Measurements from ENCODE around the gene WDR81. TPM values are rescaled to one million over a fixed set of nuclear protein-coding genes. Genes with fewer than 3 reads are reported as not detected.
"Not testable (repeated sequence)": the region's sequence is repeated elsewhere in the genome, so short reads cannot be mapped to it uniquely, and the experiment has no call there.

WDR81 gene
- total and polyA plus RNA-seq, 2 experiments from 2014 or later = 4.4 to 23.9 TPM

GRCh38 chr17:1686086-1686485 is 38.4 kb upstream of the WDR81 start:
- in situ Hi-C loops (cut with MboI) = no loop called here
- Histone ChIP-seq H3F3A (ENCODE audit: insufficient read depth) (no peaks in the 10 kb centered on the region), H2AFZ (peak overlapping the region; percentile 99; the same call in 1 of the 2 replicates), H3K27me3 (replicated peaks; ENCODE audit: insufficient read depth) (no peaks in the 10 kb centered on the region), H3K9me3 (ENCODE audit: low read depth) (no peaks in the 10 kb centered on the region), H3K4me3 (no peak overlapping the region), H3K4me1 (ENCODE audit: insufficient read depth) (peaks cover 7% of the 10 kb centered on the region), H3K9ac (no peak overlapping the region), H4K20me1 (ENCODE audit: insufficient read depth) (0 out of 2 replicates have a peak, but pooled peaks cover 6% of the 10 kb centered on the region), H3K9me2 (ENCODE audit: insufficient read depth) (no peaks in the 10 kb centered on the region), H3K27ac (no peak overlapping the region), H3K4me2 (ENCODE audit: unreplicated experiment) (no peak overlapping the region), H3K36me3 (ENCODE audit: low read depth) (peaks cover 19% of the 10 kb centered on the region), H3K79me2 (ENCODE audit: insufficient read depth) (peaks cover 33% of the 10 kb centered on the region)
- no peak for TF ChIP-seq EZH2phosphoT487 (IDR thresholded peaks at IDR 0.05; ENCODE audit: insufficient read depth, low read depth)
- no peak for TF ChIP-seq EZH2 (IDR thresholded peaks at IDR 0.05; ENCODE audit: insufficient read depth, poor library complexity, severe bottlenecking)
- DNase-seq = no peak
- 78 to 84% methylated on average over 7 of the region's 7 CpGs for WGBS, 2 experiments (ENCODE audit: low coverage in 1 of 2, low lambda C conversion rate in 2 of 2, missing lambda C conversion rate in 2 of 2)

- H3K4me3 ChIP-seq; H3K27me3 ChIP-seq (replicated peaks; ENCODE audit: insufficient read depth); in situ Hi-C loops (cut with MboI); H3K9me3 ChIP-seq (ENCODE audit: low read depth); H3K4me1 ChIP-seq (ENCODE audit: insufficient read depth); H3F3A ChIP-seq (ENCODE audit: insufficient read depth); H3K4me2 ChIP-seq (ENCODE audit: unreplicated experiment); H3K9ac ChIP-seq; H4K20me1 ChIP-seq (ENCODE audit: insufficient read depth); H3K9me2 ChIP-seq (ENCODE audit: insufficient read depth); H3K27ac ChIP-seq; H3K36me3 ChIP-seq (ENCODE audit: low read depth); DNase-seq; H2AFZ ChIP-seq: not testable (repeated sequence)
- WGBS, 2 experiments (ENCODE audit: low coverage in 1 of 2, low lambda C conversion rate in 2 of 2, missing lambda C conversion rate in 2 of 2) = 77 to 81% methylated on average over 6 of the region's 6 CpGs
- H3K79me2 ChIP-seq (ENCODE audit: insufficient read depth) = peaks cover 10% of the 10 kb centered on the region
These were observed 36.1 kb upstream of the WDR81 start for GRCh38 chr17:1688405-1688804.

- no peaks in the 10 kb centered on the region for H3K36me3 ChIP-seq (ENCODE audit: low read depth)
- no peaks in the 10 kb centered on the region for H3K27me3 ChIP-seq (replicated peaks; ENCODE audit: insufficient read depth)
- no peaks in the 10 kb centered on the region for H3F3A ChIP-seq (ENCODE audit: insufficient read depth)
- H3K4me2 ChIP-seq (ENCODE audit: unreplicated experiment) = no peak overlapping the region
- H3K4me3 ChIP-seq = no peak overlapping the region
- no peak overlapping the region for H2AFZ ChIP-seq
- H3K9me2 ChIP-seq (ENCODE audit: insufficient read depth) = no peaks in the 10 kb centered on the region
- H3K27ac ChIP-seq = no peak overlapping the region
- no peak for TF ChIP-seq EZH2 (IDR thresholded peaks at IDR 0.05; ENCODE audit: insufficient read depth, poor library complexity, severe bottlenecking)
- TF ChIP-seq EZH2phosphoT487 (IDR thresholded peaks at IDR 0.05; ENCODE audit: insufficient read depth, low read depth) = no peak
- no peaks in the 10 kb centered on the region for H3K79me2 ChIP-seq (ENCODE audit: insufficient read depth)
- H4K20me1 ChIP-seq (ENCODE audit: insufficient read depth) = no peaks in the 10 kb centered on the region
- DNase-seq = no peak
- no peak overlapping the region for H3K9ac ChIP-seq
- in situ Hi-C loops (cut with MboI) = no loop called here
- no peaks in the 10 kb centered on the region for H3K9me3 ChIP-seq (ENCODE audit: low read depth)
- 68 to 86% methylated on average over 3 to 8 of the region's 8 CpGs for WGBS, 2 experiments (ENCODE audit: low coverage in 1 of 2, low lambda C conversion rate in 2 of 2, missing lambda C conversion rate in 2 of 2)
- no peaks in the 10 kb centered on the region for H3K4me1 ChIP-seq (ENCODE audit: insufficient read depth)
These were observed 33.8 kb upstream of the WDR81 start for GRCh38 chr17:1690544-1691221.

GRCh38 chr17:1693339-1693738 is 31.2 kb upstream of the WDR81 start:
- in situ Hi-C loops (cut with MboI) = no loop called here
- no peaks in the 10 kb centered on the region for H3K4me1 ChIP-seq (ENCODE audit: insufficient read depth)
- no peaks in the 10 kb centered on the region for H4K20me1 ChIP-seq (ENCODE audit: insufficient read depth)

More at GRCh38 chr17:1693339-1693738, 31.2 kb upstream of the WDR81 start:
- peak; percentile 33 for DNase-seq
- H3K4me2 ChIP-seq (ENCODE audit: unreplicated experiment) = no peak overlapping the region
- no peak overlapping the region for H3K9ac ChIP-seq
- no peaks in the 10 kb centered on the region for H3K27me3 ChIP-seq (replicated peaks; ENCODE audit: insufficient read depth)
- no peak overlapping the region for H3K27ac ChIP-seq
- H3K4me3 ChIP-seq = no peak overlapping the region
- no peaks in the 10 kb centered on the region for H3K79me2 ChIP-seq (ENCODE audit: insufficient read depth)
- WGBS, 2 experiments (ENCODE audit: low coverage in 1 of 2, low lambda C conversion rate in 2 of 2, missing lambda C conversion rate in 2 of 2) = 83 to 85% methylated on average over 7 of the region's 7 CpGs
- no peaks in the 10 kb centered on the region for H3F3A ChIP-seq (ENCODE audit: insufficient read depth)
- H3K9me2 ChIP-seq (ENCODE audit: insufficient read depth) = no peaks in the 10 kb centered on the region
- no peaks in the 10 kb centered on the region for H3K9me3 ChIP-seq (ENCODE audit: low read depth)
- no peak overlapping the region for H2AFZ ChIP-seq
- TF ChIP-seq EZH2 (IDR thresholded peaks at IDR 0.05; ENCODE audit: insufficient read depth, poor library complexity, severe bottlenecking) (no peak), EZH2phosphoT487 (IDR thresholded peaks at IDR 0.05; ENCODE audit: insufficient read depth, low read depth) (no peak)
- no peaks in the 10 kb centered on the region for H3K36me3 ChIP-seq (ENCODE audit: low read depth)
